ENCODE measurements around the gene BORCS6.

Gene BORCS6

GRCh38 chr17:8156246-8156992, 33.6 kb downstream of the BORCS6 start:
- peak overlapping the region; percentile 65 for H3K4me3 ChIP-seq (ENCODE audit: low read depth, low read length)
- no peak for TF ChIP-seq CTCF (IDR thresholded peaks at IDR 0.05; ENCODE audit: insufficient read depth, low read depth, low read length, missing control alignments)
- DNase-seq (ENCODE audit: low read depth) = peak; percentile 100

GRCh38 chr17:8155996-8156245, 34.1 kb downstream of the BORCS6 start:
- peak overlapping the region; percentile 64 for H3K4me3 ChIP-seq (ENCODE audit: low read depth, low read length)
- no peak for TF ChIP-seq CTCF (IDR thresholded peaks at IDR 0.05; ENCODE audit: insufficient read depth, low read depth, low read length, missing control alignments)
- DNase-seq (ENCODE audit: low read depth) = no peak

- TF ChIP-seq CTCF (IDR thresholded peaks at IDR 0.05; ENCODE audit: insufficient read depth, low read depth, low read length, missing control alignments) = no peak
- no peak for DNase-seq (ENCODE audit: low read depth)
- peak overlapping the region; percentile 64 for H3K4me3 ChIP-seq (ENCODE audit: low read depth, low read length)
These were observed 34.6 kb downstream of the BORCS6 start for GRCh38 chr17:8155231-8155995.

GRCh38 chr17:8154608-8155155, 35.3 kb downstream of the BORCS6 start:
- peak overlapping the region; percentile 64 for H3K4me3 ChIP-seq (ENCODE audit: low read depth, low read length)

GRCh38 chr17:8153957-8154607, 35.9 kb downstream of the BORCS6 start:
- peak overlapping the region; percentile 64 for H3K4me3 ChIP-seq (ENCODE audit: low read depth, low read length)
- TF ChIP-seq CTCF (IDR thresholded peaks at IDR 0.05; ENCODE audit: insufficient read depth, low read depth, low read length, missing control alignments) = no peak
- DNase-seq (ENCODE audit: low read depth) = peak; percentile 81

More at GRCh38 chr17:8154608-8155155, 35.3 kb downstream of the BORCS6 start:
- no peak for TF ChIP-seq CTCF (IDR thresholded peaks at IDR 0.05; ENCODE audit: insufficient read depth, low read depth, low read length, missing control alignments)
- DNase-seq (ENCODE audit: low read depth) = no peak

- no peak for DNase-seq (ENCODE audit: low read depth)
- no peak overlapping the region for H3K4me3 ChIP-seq (ENCODE audit: low read depth, low read length)
- no peak for TF ChIP-seq CTCF (IDR thresholded peaks at IDR 0.05; ENCODE audit: insufficient read depth, low read depth, low read length, missing control alignments)
These were observed 36.4 kb downstream of the BORCS6 start for GRCh38 chr17:8153525-8153956.

Data from GM12865 (cell line).